ENCODE results near the gene CEP43. TPM values are rescaled to one million over a fixed set of nuclear protein-coding genes. Genes with fewer than 3 reads are reported as not detected.
A peak's percentile ranks its signal among the peaks of the same experiment; 100 is the strongest.

The CEP43 gene
- total RNA-seq, 2 experiments from 2014 or later = 19.9 to 20.0 TPM

DNA sequence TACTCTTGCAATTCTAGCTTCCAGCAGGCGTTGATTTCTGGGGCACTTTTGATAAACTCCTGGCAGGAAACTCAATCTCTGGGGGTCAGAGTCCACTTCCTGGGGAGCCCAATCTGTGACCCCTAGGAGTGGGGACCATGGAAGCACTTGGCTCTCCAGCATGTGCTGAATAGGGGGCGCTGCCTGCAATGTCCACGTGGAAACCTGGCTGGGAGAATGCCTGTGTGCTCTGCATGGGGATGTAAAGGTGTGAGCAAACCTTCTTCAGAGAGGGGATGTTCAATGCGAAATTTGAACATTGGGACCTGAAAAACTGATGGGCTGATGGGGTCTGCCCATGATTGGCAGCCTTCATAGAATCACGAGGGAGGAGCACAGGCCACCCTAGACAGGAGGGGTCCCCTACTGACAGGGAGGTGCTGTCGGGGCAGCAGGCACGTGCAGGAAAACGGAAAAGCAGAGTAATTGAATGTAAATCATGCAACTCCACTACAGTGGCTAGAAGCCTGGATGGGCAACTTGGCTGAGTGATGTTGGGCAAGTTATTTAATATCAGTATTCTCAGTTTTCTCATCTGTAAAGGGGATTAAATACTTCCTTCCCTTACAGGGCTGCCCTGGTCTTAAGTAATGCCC, 47.8 kb downstream of the CEP43 start:
- CTCF ChIA-PET = interaction anchor here (0.6 to 1.7 kb wide), 10 partner anchors 9 to 324 kb away, joined by 3 to 9 read pairs (median 4); partner anchors contain the start of gene CEP43
- no peaks in the 10 kb centered on the region for H3K9me3 Mint-ChIP-seq (ENCODE audit: low read depth)
- peak overlapping the region; percentile 88 for H3K27ac Mint-ChIP-seq
- intact Hi-C loops (cut with DNase I, micrococcal nuclease) = loop anchor here (1.0 to 5.0 kb wide), 7 partner anchors 48 to 305 kb away; partner anchors contain the start of gene CEP43 (in 2 of the 2)
- peaks cover 11% of the 10 kb centered on the region for H3K36me3 Mint-ChIP-seq (ENCODE audit: low read depth)
- POLR2A ChIA-PET = interaction anchor here (0.6 to 1.9 kb wide), 8 partner anchors 33 to 305 kb away, joined by 3 to 10 read pairs (median 6); partner anchors contain the start of gene CEP43
- peaks cover 45% of the 10 kb centered on the region for H3K4me1 Mint-ChIP-seq
- H3K27me3 Mint-ChIP-seq = no peaks in the 10 kb centered on the region
- DNase-seq (no peak), ATAC-seq (peak; percentile 10)
- H3K4me3 Mint-ChIP-seq = peak overlapping the region; percentile 24

DNA sequence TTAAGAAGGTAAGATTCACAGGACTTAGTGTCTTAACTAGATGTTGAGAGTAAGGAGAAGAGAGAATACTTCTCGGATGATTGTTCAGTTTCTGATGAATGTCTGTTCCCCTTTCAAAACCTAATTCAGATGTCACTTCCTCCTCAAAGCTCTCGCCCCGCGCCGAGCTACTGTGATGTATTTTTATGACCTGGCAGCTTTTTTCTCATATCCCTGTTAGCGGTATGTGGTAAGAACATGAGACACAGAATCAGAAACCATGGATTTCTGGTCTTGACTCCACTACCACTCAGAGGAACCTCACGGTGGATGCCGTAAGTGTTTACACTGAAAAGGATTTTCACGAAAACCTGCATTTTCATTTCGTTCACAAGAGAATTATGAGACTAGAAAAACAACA, 48.4 kb downstream of the CEP43 start:
- no peaks in the 10 kb centered on the region for H3K27me3 Mint-ChIP-seq
- peak; percentile 87 for ATAC-seq
- POLR2A ChIA-PET = interaction anchor here (0.6 to 1.9 kb wide), 9 partner anchors 32 to 304 kb away, joined by 3 to 10 read pairs (median 4); partner anchors contain the start of gene CEP43
- intact Hi-C loops (cut with DNase I, micrococcal nuclease) = loop anchor here (1.0 to 5.0 kb wide), 7 partner anchors 48 to 305 kb away; partner anchors contain the start of gene CEP43 (in 2 of the 2)
- H3K36me3 Mint-ChIP-seq (ENCODE audit: low read depth) = peaks cover 9% of the 10 kb centered on the region
- H3K4me3 Mint-ChIP-seq = peak overlapping the region; percentile 34
- peak; percentile 82 for DNase-seq
- CTCF ChIA-PET = interaction anchor here (0.6 to 1.7 kb wide), 11 partner anchors 9 to 325 kb away, joined by 3 to 9 read pairs (median 4); partner anchors contain the start of gene CEP43
- H3K27ac Mint-ChIP-seq = peak overlapping the region; percentile 76
- H3K4me1 Mint-ChIP-seq = peaks cover 41% of the 10 kb centered on the region
- H3K9me3 Mint-ChIP-seq (ENCODE audit: low read depth) = no peaks in the 10 kb centered on the region

Small RNA genes lying within 50 kb of the gene (microRNA-seq; reads per million reads assigned to microRNA genes)
- 1.4 reads per million for gene MIR3939 (ENCODE audit: borderline replicate concordance)

Other genes with a start within 250 kb of the CEP43 start
- gene RNASET2, start 42.8 kb upstream of the CEP43 start, total RNA-seq = 10 to 100 TPM; 68.7 to 85.2 TPM
- gene CCR6, start 123.7 kb downstream of the CEP43 start, total RNA-seq = 1 to 10 TPM; 3.4 to 4.0 TPM
- not detected for gene GPR31, start 158.6 kb downstream of the CEP43 start, total RNA-seq